ENCODE data around the gene CMBL. TPM values are rescaled to one million over a fixed set of nuclear protein-coding genes. Genes with fewer than 3 reads are reported as not detected.

Gene CMBL
- total RNA-seq, 1 donor from 2014 or later = 0.75 TPM

DNA sequence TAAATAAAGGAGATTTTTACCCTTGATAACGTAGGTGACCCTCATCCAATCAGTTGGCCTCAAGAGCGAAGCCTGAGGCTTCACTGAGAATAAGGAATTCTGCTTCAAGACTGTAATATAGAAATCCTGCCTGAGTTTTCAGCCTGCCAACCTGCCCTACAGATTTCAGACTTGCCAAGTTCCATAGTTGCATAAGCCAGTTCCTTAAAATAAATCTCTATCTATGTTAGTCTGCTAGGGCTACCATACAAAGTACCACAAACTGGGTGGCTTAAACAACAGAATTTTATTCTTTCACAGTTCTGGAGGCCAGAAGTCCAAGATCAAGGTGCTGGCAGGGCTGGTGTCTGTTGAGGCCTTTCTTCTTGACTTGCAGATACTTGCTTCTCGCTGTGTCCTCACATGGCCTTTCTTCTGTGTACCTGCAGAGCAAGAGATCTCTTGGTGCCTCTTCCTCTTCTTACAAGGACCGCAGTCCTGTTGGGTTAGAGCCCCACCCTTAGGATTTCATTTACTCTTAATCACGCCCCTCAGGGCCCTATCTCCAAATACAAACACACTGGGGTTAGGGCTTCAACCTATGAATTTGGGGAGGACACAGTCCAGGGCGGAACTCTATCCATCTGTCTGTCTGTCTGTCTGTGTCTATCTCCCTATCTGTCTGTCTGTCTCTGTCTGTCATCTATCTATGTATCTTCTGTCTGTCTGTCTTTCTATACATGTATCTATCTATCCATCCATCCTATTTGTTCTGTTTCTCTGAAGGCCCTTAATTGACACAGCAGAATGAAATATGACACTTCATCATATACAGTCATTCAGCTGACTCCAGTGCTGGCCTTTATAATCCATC is 17.0 kb upstream of the CMBL start:
- TF ChIP-seq, protein P1, sequence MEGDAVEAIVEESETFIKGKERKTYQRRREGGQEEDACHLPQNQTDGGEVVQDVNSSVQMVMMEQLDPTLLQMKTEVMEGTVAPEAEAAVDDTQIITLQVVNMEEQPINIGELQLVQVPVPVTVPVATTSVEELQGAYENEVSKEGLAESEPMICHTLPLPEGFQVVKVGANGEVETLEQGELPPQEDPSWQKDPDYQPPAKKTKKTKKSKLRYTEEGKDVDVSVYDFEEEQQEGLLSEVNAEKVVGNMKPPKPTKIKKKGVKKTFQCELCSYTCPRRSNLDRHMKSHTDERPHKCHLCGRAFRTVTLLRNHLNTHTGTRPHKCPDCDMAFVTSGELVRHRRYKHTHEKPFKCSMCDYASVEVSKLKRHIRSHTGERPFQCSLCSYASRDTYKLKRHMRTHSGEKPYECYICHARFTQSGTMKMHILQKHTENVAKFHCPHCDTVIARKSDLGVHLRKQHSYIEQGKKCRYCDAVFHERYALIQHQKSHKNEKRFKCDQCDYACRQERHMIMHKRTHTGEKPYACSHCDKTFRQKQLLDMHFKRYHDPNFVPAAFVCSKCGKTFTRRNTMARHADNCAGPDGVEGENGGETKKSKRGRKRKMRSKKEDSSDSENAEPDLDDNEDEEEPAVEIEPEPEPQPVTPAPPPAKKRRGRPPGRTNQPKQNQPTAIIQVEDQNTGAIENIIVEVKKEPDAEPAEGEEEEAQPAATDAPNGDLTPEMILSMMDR (IDR thresholded peaks at IDR 0.05) = no peak
- DNase-seq (ENCODE audit: low spot score in 2 of 2) = no peak

DNA sequence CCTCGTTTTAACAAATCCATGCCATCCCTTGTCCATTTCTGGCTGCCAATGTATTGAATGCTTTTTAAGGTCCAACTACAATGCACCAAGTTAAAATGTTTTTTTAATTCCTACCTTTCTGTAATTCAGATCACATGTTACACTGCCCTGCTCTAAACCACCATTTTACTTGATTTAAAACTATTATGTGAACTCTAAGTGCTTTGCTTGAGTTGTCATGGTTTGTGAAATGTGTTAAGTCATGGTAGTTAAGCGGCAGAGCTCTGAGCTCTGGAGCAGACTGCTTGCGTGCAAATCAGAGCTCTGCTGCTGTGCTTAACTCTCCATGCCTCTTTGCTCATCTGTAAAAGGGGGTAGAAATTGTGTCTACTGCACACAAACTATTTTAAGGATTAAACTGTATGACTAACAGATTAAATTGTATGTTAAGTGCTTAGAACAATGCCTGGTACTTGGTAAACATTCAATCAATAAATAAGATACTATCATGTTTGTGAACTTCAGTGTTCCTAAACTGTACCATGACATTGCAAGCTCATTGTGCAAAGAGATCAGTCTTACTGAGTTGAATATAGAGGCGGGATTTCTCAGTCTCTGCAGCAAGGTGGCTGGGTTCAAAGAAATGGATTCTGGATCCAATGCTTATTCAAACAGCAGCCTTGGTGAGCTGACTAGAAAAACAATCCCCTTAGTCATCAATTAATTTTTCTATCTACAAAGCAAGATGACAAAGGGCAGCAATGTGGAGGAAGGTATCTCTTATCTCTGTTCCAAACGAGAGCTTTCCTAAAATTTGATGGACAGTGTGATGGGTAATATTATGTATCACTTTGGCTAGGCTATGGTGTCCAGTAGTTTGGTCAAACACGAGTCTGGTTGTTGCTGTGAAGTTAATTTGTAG is 16.1 kb upstream of the CMBL start:
- no peaks in the 10 kb centered on the region for H3K27me3 ChIP-seq
- TF ChIP-seq, protein P1 (IDR thresholded peaks at IDR 0.05) = no peak
- no peak overlapping the region for H3K4me3 ChIP-seq
- no peak for DNase-seq (ENCODE audit: low spot score in 2 of 2)
- H3K4me1 ChIP-seq = no peaks in the 10 kb centered on the region
- no peaks in the 10 kb centered on the region for H3K36me3 ChIP-seq
- H3K27ac ChIP-seq = no peak overlapping the region
- no peaks in the 10 kb centered on the region for H3K9me3 ChIP-seq
- intact Hi-C loops (cut with DNase I) = no loop called here

More for the DNA sequence above, 17.0 kb upstream of the CMBL start:
- Histone ChIP-seq H3K9me3 (no peaks in the 10 kb centered on the region), H3K4me3 (no peak overlapping the region), H3K27me3 (no peaks in the 10 kb centered on the region), H3K27ac (no peak overlapping the region), H3K36me3 (no peaks in the 10 kb centered on the region), H3K4me1 (peaks cover 0 to 2% of the 10 kb centered on the region in 2 donors)
- intact Hi-C loops (cut with DNase I) = no loop called here

DNA sequence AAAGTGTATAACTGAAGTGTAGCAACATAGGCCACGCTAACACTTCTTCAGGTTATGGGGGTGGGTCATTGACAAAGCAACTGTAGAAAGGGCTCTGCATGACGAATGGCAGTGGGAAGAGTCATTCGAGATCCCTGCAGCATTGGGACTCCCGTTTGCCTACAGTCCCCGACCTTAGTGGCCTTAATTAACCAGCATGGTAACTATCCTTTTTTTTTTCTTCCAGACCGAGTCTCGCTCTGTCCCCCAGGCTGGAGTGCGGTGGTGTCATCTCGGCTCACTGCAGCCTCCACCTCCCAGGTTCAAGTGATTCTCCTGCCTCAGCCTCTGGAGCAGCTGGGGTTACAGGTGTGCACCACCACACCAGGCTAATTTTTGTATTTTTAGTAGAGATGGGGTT is 14.2 kb upstream of the CMBL start:
- DNase-seq (ENCODE audit: low spot score in 2 of 2) = no peak
- Histone ChIP-seq H3K4me3 (no peak overlapping the region), H3K4me1 (no peaks in the 10 kb centered on the region), H3K27ac (no peak overlapping the region), H3K36me3 (no peaks in the 10 kb centered on the region), H3K27me3 (no peaks in the 10 kb centered on the region), H3K9me3 (no peaks in the 10 kb centered on the region)
- intact Hi-C loops (cut with DNase I) = no loop called here
- TF ChIP-seq, protein P1 (IDR thresholded peaks at IDR 0.05) = no peak

DNA sequence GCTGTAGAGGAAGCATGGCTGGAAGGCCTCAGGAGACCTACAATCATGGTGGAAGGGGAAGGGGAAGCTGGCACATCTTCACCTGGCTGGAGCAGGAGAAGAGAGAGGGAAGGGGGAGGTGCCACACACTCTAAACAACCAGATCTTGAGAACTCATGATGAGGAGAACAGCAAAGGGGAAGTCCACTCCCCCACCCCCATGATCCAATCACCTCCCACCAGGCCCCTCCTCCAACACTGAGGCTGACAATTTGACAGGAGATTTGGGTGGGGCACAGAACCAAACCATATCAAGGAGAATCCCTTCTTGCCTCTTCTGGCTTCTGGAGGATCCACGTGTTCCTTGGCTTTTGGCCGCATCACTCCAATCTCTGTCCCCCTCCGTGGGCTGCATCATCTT is 13.1 kb upstream of the CMBL start:
- Histone ChIP-seq H3K4me1 (no peaks in the 10 kb centered on the region), H3K27ac (no peak overlapping the region), H3K9me3 (no peaks in the 10 kb centered on the region), H3K4me3 (no peak overlapping the region), H3K36me3 (no peaks in the 10 kb centered on the region), H3K27me3 (no peaks in the 10 kb centered on the region)
- intact Hi-C loops (cut with DNase I) = no loop called here
- TF ChIP-seq, protein P1 (IDR thresholded peaks at IDR 0.05) = no peak
- DNase-seq (ENCODE audit: low spot score in 2 of 2) = no peak

DNA sequence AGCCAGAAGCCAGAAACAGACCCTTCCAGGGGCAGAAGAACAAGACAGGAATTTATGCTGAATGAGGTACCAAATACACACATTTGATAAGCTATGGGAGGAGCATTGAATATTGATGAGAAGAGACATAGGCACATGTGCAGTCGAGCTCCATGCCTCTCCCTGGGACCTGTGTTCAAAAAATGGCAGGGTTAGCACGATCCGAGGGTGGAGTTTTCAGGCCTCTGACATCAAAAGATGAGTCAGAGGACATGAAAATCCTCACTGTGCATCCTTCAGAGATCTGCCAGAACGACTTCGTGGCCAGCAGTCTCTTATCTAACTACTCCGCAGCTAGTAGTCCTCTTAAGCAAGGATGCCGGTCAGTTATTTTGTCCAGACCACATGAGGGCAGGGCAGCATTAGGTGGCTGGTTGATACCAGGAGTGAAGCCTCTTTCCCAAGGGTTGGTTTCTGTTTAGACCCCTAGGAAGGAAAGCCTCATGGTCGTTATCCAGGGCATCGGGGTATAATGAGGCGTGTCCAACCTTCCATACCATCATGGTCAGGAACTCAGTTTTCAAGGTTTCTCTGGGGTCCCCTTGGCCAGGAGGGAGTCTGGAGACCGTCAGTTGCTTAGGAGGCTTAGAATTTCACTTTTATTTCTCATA is 11.6 kb upstream of the CMBL start:
- no peak for DNase-seq (ENCODE audit: low spot score in 2 of 2)
- Histone ChIP-seq H3K36me3 (no peaks in the 10 kb centered on the region), H3K4me3 (no peak overlapping the region), H3K27ac (no peak overlapping the region), H3K4me1 (no peaks in the 10 kb centered on the region), H3K27me3 (no peaks in the 10 kb centered on the region), H3K9me3 (no peaks in the 10 kb centered on the region)
- intact Hi-C loops (cut with DNase I) = no loop called here
- TF ChIP-seq, protein P1 (IDR thresholded peaks at IDR 0.05) = no peak
